Stimulated activated naive CD8-positive, alpha-beta T cell treated with anti-CD3 and anti-CD28 coated beads, Interleukin-15, Interleukin-2, amounts not matched to agents 100 ng/mL and 50 ng/mL, for 24 hours (primary cell): ENCODE data around the gene ENGASE.
A peak's percentile ranks its signal among the peaks of the same experiment; 100 is the strongest.
"Not testable (repeated sequence)": the region's sequence is repeated elsewhere in the genome, so short reads cannot be mapped to it uniquely, and the experiment has no call there.

ENCODE experiments used
- H3K27ac Mint-ChIP-seq: one replicate; pipeline ENCODE4 v1.8.0; 2021; ENCODE audit warnings: mild to moderate bottlenecking, mixed read lengths
- H3K27me3 Mint-ChIP-seq: one replicate; pipeline ENCODE4 v1.8.0; 2021; ENCODE audit warnings: mixed read lengths
- H3K36me3 Mint-ChIP-seq: one replicate; pipeline ENCODE4 v1.8.0; 2021; ENCODE audit warnings: low read depth, mixed read lengths
- H3K4me1 Mint-ChIP-seq: one replicate; pipeline ENCODE4 v1.8.0; 2021; ENCODE audit warnings: low read depth, mixed read lengths
- H3K4me3 Mint-ChIP-seq: one replicate; pipeline ENCODE4 v1.8.0; 2021; ENCODE audit warnings: mild to moderate bottlenecking, mixed read lengths
- H3K9me3 Mint-ChIP-seq: one replicate; pipeline ENCODE4 v1.8.0; 2021; ENCODE audit warnings: mixed read lengths

The ENGASE gene, protein sequence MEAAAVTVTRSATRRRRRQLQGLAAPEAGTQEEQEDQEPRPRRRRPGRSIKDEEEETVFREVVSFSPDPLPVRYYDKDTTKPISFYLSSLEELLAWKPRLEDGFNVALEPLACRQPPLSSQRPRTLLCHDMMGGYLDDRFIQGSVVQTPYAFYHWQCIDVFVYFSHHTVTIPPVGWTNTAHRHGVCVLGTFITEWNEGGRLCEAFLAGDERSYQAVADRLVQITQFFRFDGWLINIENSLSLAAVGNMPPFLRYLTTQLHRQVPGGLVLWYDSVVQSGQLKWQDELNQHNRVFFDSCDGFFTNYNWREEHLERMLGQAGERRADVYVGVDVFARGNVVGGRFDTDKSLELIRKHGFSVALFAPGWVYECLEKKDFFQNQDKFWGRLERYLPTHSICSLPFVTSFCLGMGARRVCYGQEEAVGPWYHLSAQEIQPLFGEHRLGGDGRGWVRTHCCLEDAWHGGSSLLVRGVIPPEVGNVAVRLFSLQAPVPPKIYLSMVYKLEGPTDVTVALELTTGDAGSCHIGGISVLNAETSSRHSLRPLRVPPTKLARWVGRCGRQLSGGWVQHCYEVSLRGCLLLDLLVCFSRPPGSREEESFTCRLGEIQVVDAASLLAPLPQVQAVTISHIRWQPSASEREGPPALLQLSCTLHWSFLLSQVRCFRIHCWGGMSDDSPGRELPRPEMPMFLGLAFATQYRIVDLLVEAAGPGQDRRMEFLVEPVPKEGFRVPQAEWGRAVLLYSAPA

DNA sequence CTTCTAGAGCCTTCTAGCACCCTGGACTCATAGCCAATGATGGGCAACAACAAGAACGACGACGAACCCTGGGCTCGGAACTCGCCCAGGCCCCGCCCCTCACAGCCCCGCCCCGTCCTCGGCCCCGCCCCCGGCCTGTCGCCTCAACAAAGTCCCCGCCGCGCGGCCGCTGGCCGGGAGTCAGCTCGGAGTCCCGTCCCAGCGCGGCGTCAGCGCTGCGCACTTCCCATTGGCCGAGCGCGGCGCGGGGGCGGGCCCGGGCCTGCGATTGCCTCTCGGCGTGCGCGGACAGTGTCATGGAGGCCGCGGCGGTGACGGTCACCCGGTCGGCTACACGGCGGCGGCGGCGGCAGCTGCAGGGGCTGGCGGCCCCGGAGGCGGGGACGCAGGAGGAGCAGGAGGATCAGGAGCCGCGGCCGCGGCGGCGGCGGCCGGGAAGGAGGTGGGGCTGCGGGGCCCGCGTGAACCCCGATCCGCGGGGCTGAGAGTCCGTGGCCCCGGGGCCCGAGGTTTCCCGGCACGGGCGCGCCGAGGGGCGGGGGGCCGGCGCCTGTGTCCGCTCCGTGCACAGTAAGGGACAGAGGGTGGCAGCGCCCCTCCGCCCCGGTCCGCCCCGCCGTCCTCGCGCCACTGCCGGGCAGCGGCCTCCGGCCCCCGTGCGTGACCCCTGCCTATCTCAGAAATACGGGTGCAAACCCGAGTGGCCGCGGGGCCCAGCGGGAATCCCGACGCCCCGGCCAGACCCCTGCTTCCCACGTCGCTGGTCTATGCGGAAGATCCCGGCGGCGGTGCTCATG is at the start of gene ENGASE:
Gene ENGASE, plus strand, starts transcription at position 176 of the 797 bp plus-strand sequence. Its CDS starts 121 bp downstream, at position 297.
- Mint-ChIP-seq H3K9me3 (no peaks in the 10 kb centered on the region), H3K27ac (peak within 1 kb of the TSS; percentile 86), H3K36me3 (peaks cover 12% of the 10 kb centered on the region), H3K4me3 (peak within 1 kb of the TSS; percentile 91), H3K4me1 (peaks cover 14% of the 10 kb centered on the region), H3K27me3 (no peaks in the 10 kb centered on the region)

DNA sequence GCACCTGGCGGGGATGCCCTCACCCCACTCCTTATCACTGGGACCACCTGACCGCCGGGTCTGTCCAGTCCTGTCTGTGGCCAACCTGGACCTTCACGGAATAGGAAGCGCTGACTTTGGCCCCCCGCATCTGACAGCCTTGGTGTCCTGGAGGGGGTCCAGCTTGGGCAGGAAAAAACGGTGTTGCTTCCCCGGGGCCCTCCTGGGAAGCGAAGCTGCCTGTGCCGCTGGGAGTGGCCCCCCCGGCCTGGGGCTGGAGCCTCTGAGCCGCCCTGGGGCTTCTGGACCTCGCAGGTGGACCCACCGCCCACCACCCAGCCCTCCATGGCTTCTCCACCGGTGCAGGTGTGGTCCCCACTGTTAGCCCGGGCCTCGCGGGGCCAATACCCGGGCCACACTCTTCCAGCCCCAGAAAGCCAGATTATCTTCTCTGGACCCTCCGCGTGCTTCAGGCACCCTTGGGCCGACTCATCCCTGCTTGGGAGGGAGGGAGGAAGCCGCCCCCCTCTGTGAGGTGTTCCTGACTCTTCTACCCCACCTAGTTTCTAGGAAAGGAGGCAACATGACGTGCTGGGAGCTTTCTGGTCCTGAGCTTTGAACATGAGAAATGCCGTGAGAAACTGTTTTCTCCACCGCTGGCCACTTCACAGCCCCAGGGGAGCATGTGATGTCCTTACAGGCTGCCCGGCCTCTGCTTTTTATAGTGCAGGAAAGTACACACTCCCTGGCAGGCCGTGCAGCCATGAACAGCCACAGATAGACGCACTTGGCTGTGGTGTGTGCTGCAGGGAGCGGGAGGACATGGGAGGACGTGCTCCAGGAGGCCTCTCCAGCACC is 49.5 kb upstream of the ENGASE start:
- H3K36me3 Mint-ChIP-seq = no peaks in the 10 kb centered on the region
- H3K9me3 Mint-ChIP-seq = no peaks in the 10 kb centered on the region
- H3K4me3 Mint-ChIP-seq = peak overlapping the region; percentile 80
- peaks cover 4% of the 10 kb centered on the region for H3K4me1 Mint-ChIP-seq
- no peak overlapping the region for H3K27ac Mint-ChIP-seq
- H3K27me3 Mint-ChIP-seq = peaks cover 27% of the 10 kb centered on the region

DNA sequence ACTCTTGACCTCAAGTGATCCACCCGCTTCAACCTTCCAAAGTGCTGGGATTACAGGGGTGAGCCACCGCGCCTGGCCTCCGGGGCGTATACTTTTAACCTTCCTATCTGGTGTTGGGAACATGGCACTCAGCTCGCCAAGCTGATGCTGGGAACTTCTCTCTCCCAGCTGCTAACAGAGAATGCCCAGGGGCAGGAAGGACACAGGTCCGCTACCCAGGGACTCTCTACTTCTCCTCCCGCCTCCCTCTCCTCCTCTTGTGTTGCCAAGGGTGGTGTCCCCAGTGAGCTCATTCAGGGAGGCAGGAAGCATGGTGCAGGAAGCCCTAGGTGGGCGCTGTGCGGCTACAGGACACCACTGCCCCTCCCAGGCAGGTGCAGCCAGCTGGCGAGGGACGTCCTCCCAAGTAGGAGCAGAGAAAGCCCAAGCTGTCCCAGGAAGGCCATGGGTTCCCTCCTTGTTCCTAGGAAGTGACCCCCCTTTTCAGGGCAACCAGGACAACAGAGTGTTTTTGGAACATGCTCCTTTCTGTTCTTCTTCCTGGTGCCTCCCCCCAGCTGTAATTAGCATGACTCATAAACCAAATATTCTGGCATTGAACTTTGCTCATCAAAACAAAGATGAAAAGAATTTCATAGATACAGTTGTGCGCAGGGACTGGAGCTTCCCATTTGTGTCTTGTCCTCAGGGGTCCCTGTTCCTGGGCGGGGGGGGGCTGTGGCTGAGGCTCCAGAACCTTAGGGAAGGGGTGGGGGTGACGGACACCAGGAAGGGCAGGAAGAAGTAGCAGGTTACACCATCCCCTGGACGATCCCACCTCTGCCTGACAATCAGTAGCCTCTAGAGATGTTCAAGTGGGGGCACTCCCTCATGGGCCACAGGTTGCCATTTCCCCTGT is 48.0 kb upstream of the ENGASE start:
- Mint-ChIP-seq H3K4me3 (no peak overlapping the region), H3K9me3 (no peaks in the 10 kb centered on the region), H3K36me3 (no peaks in the 10 kb centered on the region), H3K4me1 (peaks cover 4% of the 10 kb centered on the region), H3K27me3 (peaks cover 30% of the 10 kb centered on the region), H3K27ac (no peak overlapping the region)

DNA sequence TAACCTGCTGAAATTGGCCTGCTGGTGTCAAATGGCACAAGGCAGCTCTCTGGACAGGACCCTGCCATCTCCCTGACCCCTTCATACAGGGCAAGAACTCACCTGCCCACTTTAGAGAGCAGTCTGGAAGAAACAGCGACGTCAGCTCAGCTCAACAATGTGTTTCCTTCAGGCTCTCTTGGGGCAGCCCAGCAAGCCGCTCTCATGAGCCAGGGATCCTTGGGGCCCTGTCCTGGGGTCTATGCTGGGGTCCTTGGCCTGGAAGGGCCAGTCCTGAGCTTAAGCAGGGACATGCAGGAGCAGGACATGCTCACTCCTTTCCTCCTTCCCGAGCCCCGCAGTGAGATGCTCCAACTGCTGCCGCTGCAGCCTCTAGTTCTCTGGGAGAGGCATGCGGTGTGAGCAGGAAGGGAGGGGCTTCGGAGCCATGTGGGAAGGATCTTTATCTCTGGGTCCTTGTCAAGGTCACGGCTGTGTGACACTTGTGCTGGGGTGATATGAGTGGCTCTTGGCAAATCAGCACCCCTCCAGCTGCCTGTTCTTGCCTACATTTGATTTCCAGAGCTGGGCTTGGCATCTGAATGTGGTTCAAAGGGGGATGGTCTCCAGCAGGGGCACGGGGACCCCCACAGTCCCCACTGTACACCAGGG is 47.2 kb upstream of the ENGASE start:
- Mint-ChIP-seq H3K9me3 (no peaks in the 10 kb centered on the region), H3K27me3 (peaks cover 32% of the 10 kb centered on the region), H3K4me3 (no peak overlapping the region), H3K4me1 (peaks cover 4% of the 10 kb centered on the region), H3K27ac (no peak overlapping the region), H3K36me3 (no peaks in the 10 kb centered on the region)

DNA sequence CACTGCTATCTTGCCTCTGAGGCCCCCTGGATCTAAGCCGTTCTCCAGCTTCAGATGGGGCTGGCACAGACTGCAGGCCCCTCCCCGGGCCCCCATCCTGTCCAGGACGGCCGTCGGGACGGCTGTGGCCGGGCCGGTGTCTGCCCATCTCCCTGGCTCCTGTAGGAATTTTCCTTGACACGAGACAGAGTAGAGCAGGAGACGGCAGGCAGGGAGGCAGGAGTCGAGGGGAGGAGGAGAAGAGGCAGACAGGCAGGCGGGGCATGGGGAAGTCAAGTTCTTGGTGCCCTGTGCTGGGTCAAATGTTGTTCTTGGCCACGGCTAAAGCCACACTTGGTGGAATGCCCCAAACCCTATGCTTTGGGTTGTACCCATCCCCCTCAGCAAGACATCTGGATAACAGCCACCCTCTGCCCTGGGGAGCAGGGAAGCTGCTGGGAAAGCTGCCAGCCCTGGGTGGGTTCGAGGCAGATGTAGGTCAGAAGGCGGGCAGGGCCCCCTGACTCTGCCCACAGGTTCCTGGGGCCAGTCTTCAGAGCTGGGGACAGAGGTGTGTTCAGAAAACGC is 46.6 kb upstream of the ENGASE start:
- no peak overlapping the region for H3K27ac Mint-ChIP-seq
- H3K27me3 Mint-ChIP-seq = peaks cover 32% of the 10 kb centered on the region
- H3K4me1 Mint-ChIP-seq = peaks cover 4% of the 10 kb centered on the region
- no peaks in the 10 kb centered on the region for H3K36me3 Mint-ChIP-seq
- no peaks in the 10 kb centered on the region for H3K9me3 Mint-ChIP-seq
- no peak overlapping the region for H3K4me3 Mint-ChIP-seq

DNA sequence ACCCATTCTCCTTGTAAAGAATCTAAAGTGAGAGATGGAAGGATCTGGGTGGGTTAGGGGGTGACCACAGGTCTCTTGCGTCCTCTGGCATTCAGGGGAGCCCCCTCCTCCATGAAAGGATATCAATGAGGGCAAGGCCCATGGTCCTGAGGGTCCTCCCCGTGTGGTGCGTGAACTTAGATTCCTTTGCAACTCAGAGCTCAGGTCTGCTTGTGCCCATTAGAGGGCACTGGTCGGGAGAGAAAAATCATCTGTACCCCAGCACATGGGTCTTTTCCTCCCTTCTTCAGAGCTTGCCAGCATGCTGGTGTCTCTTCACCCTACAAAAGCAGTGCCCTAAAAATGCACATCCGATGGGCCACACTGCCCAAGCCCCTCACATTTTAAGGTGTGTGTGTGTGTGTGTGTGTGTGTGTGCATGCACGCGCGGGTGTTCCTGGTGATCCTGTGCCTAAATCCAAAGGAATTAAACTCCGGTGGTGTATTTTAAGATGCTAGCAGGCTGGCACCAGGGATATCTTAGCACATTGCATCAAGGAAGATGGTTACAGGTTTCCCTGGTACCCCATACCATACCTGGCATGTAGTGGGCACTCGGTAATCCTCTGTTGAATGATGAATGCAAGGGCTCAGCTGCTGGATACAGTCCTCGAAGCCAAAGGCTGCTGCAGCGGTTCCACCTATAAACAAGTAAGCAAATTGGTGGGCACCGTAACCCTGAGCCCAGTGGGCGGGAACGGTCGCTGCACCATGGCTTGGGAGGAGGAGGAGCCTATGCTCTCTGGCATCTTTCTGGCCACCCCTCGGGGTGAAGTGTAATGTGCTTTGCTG is 45.9 kb upstream of the ENGASE start:
- H3K9me3 Mint-ChIP-seq = no peaks in the 10 kb centered on the region
- peaks cover 4% of the 10 kb centered on the region for H3K4me1 Mint-ChIP-seq
- H3K27ac Mint-ChIP-seq = no peak overlapping the region

DNA sequence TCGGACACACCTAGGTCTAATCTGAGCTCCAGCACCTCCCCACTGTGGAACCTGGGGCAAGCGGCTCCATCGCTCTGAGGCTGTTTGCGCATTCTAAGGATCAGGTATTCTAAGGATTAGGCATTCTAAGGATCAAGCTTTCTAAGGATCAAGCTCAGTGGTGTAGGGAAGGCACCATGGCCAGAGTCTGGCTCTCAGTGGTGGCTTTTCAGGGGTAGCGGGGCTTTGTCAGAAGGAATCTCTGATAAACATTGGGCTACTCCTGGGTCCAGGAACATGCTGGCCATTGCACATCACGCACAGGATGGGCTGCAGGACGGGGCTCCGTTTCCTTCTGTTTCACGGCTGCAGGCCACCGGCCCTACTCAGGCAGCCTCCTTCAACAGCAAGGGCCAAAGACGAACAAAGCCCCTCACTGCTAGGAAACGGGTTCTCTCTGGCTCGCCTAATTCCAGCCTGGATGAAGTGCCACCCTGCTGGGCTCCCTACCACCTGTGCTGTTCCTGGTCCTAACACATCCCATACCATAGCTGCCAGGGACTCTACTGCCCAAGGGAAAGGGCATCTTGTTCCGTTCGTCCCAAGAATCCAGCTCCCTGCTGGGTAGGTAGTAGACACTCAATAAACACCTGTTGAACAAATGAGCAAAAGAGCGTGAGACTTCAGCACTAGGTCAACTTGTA is 45.2 kb upstream of the ENGASE start:
- Mint-ChIP-seq H3K9me3 (no peaks in the 10 kb centered on the region), H3K27me3 (peaks cover 28% of the 10 kb centered on the region), H3K27ac (no peak overlapping the region), H3K4me3 (no peak overlapping the region), H3K36me3 (no peaks in the 10 kb centered on the region), H3K4me1 (no peaks in the 10 kb centered on the region)

More for the DNA sequence above, 45.9 kb upstream of the ENGASE start:
- Mint-ChIP-seq H3K4me3 (no peak overlapping the region), H3K27me3 (peaks cover 32% of the 10 kb centered on the region), H3K36me3 (no peaks in the 10 kb centered on the region)

DNA sequence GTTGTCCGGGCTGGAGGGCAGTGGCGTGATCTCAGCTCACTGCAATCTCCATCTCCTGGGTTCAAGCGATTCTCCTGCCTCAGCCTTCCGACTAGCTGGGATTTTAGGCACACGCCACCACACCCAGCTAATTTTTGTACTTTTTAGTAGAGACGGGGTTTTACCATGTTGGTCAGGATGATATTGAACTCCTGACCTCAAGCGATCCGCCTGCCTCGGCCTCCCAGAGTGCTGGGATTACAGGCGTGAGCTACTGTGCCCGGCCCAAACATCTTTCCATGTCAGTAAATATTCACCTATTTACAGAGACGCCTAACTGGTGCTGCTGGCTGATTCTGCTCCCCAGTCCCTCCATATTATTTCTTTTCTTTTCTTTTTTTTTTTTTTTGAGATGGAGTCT is 44.0 kb upstream of the ENGASE start:
- H3K27me3 Mint-ChIP-seq = peaks cover 23% of the 10 kb centered on the region
- H3K27ac Mint-ChIP-seq, H3K9me3 Mint-ChIP-seq, H3K4me3 Mint-ChIP-seq, H3K4me1 Mint-ChIP-seq, H3K36me3 Mint-ChIP-seq: not testable (repeated sequence)

DNA sequence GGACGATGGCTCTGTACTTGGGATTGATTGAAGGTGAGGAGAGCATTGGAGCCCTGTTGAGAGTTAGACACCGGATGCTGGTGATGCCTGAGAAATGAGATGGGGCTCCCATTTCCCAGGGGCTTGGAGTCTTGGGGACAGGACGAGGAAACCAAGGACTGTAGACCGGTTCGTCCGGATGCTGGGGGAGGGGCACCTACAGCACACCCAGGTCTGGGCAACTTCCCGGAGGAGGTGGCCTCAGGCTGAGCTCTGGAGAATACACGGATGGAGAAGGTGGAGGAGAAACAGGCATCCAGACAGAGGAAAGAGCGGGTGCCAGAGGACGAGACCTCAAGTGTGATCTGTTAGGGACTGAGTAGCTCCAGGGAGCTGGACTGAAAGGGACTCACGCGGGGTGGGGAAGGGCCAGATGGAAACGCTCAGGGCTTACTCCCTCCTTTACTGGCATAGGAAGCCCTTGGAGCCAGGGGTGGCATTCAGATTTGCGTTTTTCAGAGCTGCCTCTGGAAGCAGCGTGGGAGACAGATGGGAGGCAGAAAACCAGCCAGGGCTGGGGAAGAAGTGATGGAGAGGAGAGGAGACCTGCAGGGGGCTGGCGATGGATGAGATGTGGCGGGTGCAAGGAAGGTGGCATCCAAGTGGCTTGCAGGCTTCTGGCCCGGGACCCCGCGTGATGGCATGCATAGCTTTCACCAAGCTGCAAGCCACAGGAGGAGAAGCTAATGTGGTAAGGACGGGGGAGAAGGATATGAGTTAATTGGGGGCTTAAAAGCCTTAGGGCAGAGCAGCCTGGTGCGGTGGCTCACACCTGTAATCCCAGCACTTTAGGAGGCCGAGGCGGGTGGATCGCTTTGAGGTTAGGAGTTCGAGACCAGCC is 42.4 kb upstream of the ENGASE start:
- H3K9me3 Mint-ChIP-seq = no peaks in the 10 kb centered on the region
- H3K4me3 Mint-ChIP-seq = no peak overlapping the region
- H3K27ac Mint-ChIP-seq = no peak overlapping the region
- H3K36me3 Mint-ChIP-seq = no peaks in the 10 kb centered on the region
- no peaks in the 10 kb centered on the region for H3K4me1 Mint-ChIP-seq
- peaks cover 17% of the 10 kb centered on the region for H3K27me3 Mint-ChIP-seq

DNA sequence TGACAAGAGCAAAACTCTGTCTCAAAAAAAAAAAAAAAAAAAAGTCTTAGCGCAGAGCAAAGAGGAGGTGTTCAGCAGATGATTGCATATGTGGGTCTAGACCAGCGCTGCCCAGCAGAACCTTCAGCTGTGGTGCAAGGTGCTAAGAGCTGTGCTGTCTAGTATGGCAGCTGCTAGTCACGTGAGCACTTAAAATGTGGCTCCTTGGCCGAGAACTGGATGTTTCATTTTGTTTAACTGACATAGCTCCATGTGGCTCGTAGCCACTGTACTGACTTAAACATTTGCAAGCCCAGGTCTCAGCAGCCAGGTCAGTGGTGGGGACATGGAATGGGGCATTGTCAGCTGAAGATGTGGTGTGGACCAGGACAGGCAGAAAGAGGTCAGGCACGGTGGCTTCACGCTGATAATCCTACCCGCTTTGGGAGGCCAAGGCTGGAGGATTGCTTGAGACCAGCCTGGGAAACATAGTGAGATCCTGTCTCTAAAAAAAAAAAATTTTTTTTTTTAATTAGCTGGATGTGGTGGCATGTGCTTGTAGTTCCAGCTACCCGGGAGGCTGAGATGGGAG is 41.5 kb upstream of the ENGASE start:
- H3K36me3 Mint-ChIP-seq = no peaks in the 10 kb centered on the region
- peaks cover 11% of the 10 kb centered on the region for H3K27me3 Mint-ChIP-seq
- H3K27ac Mint-ChIP-seq = no peak overlapping the region

More for the DNA sequence above, 41.5 kb upstream of the ENGASE start:
- Mint-ChIP-seq H3K4me1 (peaks cover under 1% of the 10 kb centered on the region), H3K4me3 (no peak overlapping the region), H3K9me3 (no peaks in the 10 kb centered on the region)
